PC-9 (cell line): ENCODE measurements around the gene CFAP53. TPM values are rescaled to one million over a fixed set of nuclear protein-coding genes. Genes with fewer than 3 reads are reported as not detected.

Experiments used
- BruUV-seq: library from RNA; stranded (reverse); fragments of 400-500 nt; replicated peaks from 2 replicates; lab custom pipeline; 2021; lab: Mats Ljungman, UMichigan
- CTCF ChIA-PET: fragments of 300-600 bp; sonication (Branson Sonifier 250); formaldehyde crosslinking; loops from one replicate; lab custom pipeline; 2022; ENCODE audit warnings: antibody characterized with exemption; lab: Charles Lee
- POLR2A ChIA-PET: fragments of 300-600 bp; sonication (Branson Sonifier 250); formaldehyde crosslinking; loops from one replicate; lab custom pipeline; 2022; ENCODE audit warnings: antibody characterized with exemption; ENCODE audit not compliant: unreplicated experiment; lab: Charles Lee
- DNase-seq, 2 experiments: peaks; one replicate each; pipeline versions ENCODE4 v3.0.0 to v3.0.0-alpha.2; 2015 to 2022; ENCODE audit warnings: mixed read lengths in 1 of 2
- H2AFZ ChIP-seq: fragments of 200-600 bp; sonication (generic); 2 replicates; pipeline ENCODE4 v1.8.1; 2017; ENCODE audit warnings: antibody characterized with exemption
- H3F3A ChIP-seq: fragments of 200-600 bp; sonication (generic); 2 replicates; pipeline ENCODE4 v1.8.1; 2017; ENCODE audit warnings: antibody characterized with exemption, mild to moderate bottlenecking, low read depth; ENCODE audit not compliant: insufficient read depth
- H3K27ac ChIP-seq: fragments of 200-600 bp; sonication (generic); 2 replicates; pipeline ENCODE4 v1.6.1; 2016; ENCODE audit warnings: mixed run types
- H3K27me3 ChIP-seq: fragments of 200-600 bp; sonication (generic); 2 replicates; pipeline ENCODE4 v1.6.1; 2016; ENCODE audit warnings: low read depth, mixed run types; ENCODE audit not compliant: insufficient read depth
- H3K36me3 ChIP-seq: fragments of 200-600 bp; sonication (generic); 2 replicates; pipeline ENCODE4 v1.6.1; 2016; ENCODE audit warnings: low read depth, mixed run types
- H3K4me1 ChIP-seq: fragments of 200-600 bp; sonication (generic); replicated peaks from 2 replicates; pipeline ENCODE4 v1.6.1; 2016; ENCODE audit warnings: mixed run types; ENCODE audit not compliant: insufficient read depth
- H3K4me2 ChIP-seq: fragments of 200-600 bp; sonication (generic); 2 replicates; pipeline ENCODE4 v1.6.1; 2017; ENCODE audit warnings: mixed run types
- H3K4me3 ChIP-seq: fragments of 200-600 bp; sonication (generic); 2 replicates; pipeline ENCODE4 v1.6.1; 2016; ENCODE audit warnings: mixed run types
- H3K79me2 ChIP-seq: fragments of 200-600 bp; sonication (generic); 2 replicates; pipeline ENCODE4 v1.6.1; 2017; ENCODE audit warnings: low read depth, mixed run types
- H3K9me2 ChIP-seq: fragments of 200-600 bp; sonication (generic); 2 replicates; pipeline ENCODE4 v1.8.1; 2017; ENCODE audit warnings: mild to moderate bottlenecking; ENCODE audit not compliant: insufficient read depth
- H3K9me3 ChIP-seq: fragments of 200-600 bp; sonication (generic); 2 replicates; pipeline ENCODE4 v1.8.1; 2016; ENCODE audit warnings: low read depth; ENCODE audit not compliant: insufficient read depth
- H4K20me1 ChIP-seq: fragments of 200-600 bp; sonication (generic); 2 replicates; pipeline ENCODE4 v1.8.1; 2017; ENCODE audit not compliant: insufficient read depth
- CTCF ChIP-seq: fragments of 200-600 bp; sonication (generic); conservative IDR thresholded peaks from 2 replicates; pipeline ENCODE4 v1.6.1; 2017; ENCODE audit warnings: mixed run types, antibody characterized with exemption, mild to moderate bottlenecking, moderate library complexity
- EZH2 ChIP-seq: fragments of 200-600 bp; sonication (generic); IDR thresholded peaks from 2 replicates; pipeline ENCODE4 v1.8.0; 2017; ENCODE audit warnings: antibody characterized with exemption, low read depth
- intact Hi-C: fragments of 100-400 bp; cut with micrococcal nuclease; formaldehyde crosslinking; loops from one replicate; pipeline ENCODE4 v1.10.0; 2022; ENCODE audit not compliant: unreplicated experiment
- total RNA-seq: library from RNA; stranded (reverse); gene quantifications from 2 replicates; pipeline ENCODE4 v1.2.3, GENCODE V29; 2021

The CFAP53 gene
- total RNA-seq, 1 experiment from 2014 or later, result 2.1 TPM

- DNase-seq, result no peak
- peaks cover 13% of the 10 kb centered on the region for H3K4me1 ChIP-seq
- H3K4me3 ChIP-seq, result no peak overlapping the region
- H3F3A ChIP-seq, result no peaks in the 10 kb centered on the region
- no peaks in the 10 kb centered on the region; the same call in 1 of the 2 replicates for H3K27me3 ChIP-seq
- H2AFZ ChIP-seq, result no peak overlapping the region
- H3K27ac ChIP-seq, result no peak overlapping the region
- CTCF ChIA-PET, result no interaction called here
- H3K4me2 ChIP-seq, result no peak overlapping the region
- no peaks in the 10 kb centered on the region for H3K9me2 ChIP-seq
- POLR2A ChIA-PET, result no interaction called here
- no peaks in the 10 kb centered on the region for H4K20me1 ChIP-seq
- BruUV-seq, result no TSS peak
- no peaks in the 10 kb centered on the region for H3K79me2 ChIP-seq
- H3K9me3 ChIP-seq, result peaks cover 3% of the 10 kb centered on the region; the same call in 1 of the 2 replicates
- TF ChIP-seq CTCF, result no peak
- TF ChIP-seq EZH2, result no peak
- intact Hi-C loops, result no loop called here
- no peaks in the 10 kb centered on the region for H3K36me3 ChIP-seq
Measured at GRCh38 chr18:50301074-50301473, 34.8 kb upstream of the CFAP53 start.

GRCh38 chr18:50299626-50300388 lies 33.5 kb upstream of the CFAP53 start:
- H4K20me1 ChIP-seq, result no peaks in the 10 kb centered on the region
- BruUV-seq, result no TSS peak
- no peak overlapping the region for H2AFZ ChIP-seq
- no peaks in the 10 kb centered on the region for H3K36me3 ChIP-seq
- H3K4me2 ChIP-seq, result peak overlapping the region; percentile 40; the same call in 1 of the 2 replicates
- H3F3A ChIP-seq, result no peaks in the 10 kb centered on the region
- H3K27ac ChIP-seq, result no peak overlapping the region
- H3K27me3 ChIP-seq, result no peaks in the 10 kb centered on the region; the same call in 1 of the 2 replicates
- peaks cover 13% of the 10 kb centered on the region for H3K4me1 ChIP-seq
- ChIA-PET CTCF (no interaction called here), POLR2A (no interaction called here)
- intact Hi-C loops, result no loop called here
- no peak for DNase-seq
- no peaks in the 10 kb centered on the region for H3K79me2 ChIP-seq
- no peaks in the 10 kb centered on the region for H3K9me2 ChIP-seq
- TF ChIP-seq EZH2 (no peak), CTCF (no peak)
- H3K9me3 ChIP-seq, result no peaks in the 10 kb centered on the region
- H3K4me3 ChIP-seq, result no peak overlapping the region

GRCh38 chr18:50298443-50299284 lies 32.4 kb upstream of the CFAP53 start:
- no peak overlapping the region for H2AFZ ChIP-seq
- H3K9me2 ChIP-seq, result no peaks in the 10 kb centered on the region
- H3K9me3 ChIP-seq, result no peaks in the 10 kb centered on the region
- ChIA-PET POLR2A (no interaction called here), CTCF (no interaction called here)
- no peaks in the 10 kb centered on the region for H4K20me1 ChIP-seq
- no peaks in the 10 kb centered on the region for H3K79me2 ChIP-seq
- H3K4me1 ChIP-seq, result peaks cover 13% of the 10 kb centered on the region
- H3K27ac ChIP-seq, result no peak overlapping the region
- no peaks in the 10 kb centered on the region for H3F3A ChIP-seq
- H3K4me3 ChIP-seq, result no peak overlapping the region
- no peaks in the 10 kb centered on the region for H3K36me3 ChIP-seq
- intact Hi-C loops, result no loop called here
- DNase-seq, result no peak
- TF ChIP-seq EZH2 (no peak), CTCF (no peak)
- H3K4me2 ChIP-seq, result peak overlapping the region; percentile 75; the same call in 1 of the 2 replicates
- H3K27me3 ChIP-seq, result no peaks in the 10 kb centered on the region; the same call in 1 of the 2 replicates
- no TSS peak for BruUV-seq
